VCaP (cell line): Measurements from ENCODE around the gene TSEN2.

Experiments
- H3K27ac ChIP-seq: fragments of 450-650 bp; 2 replicates; pipeline ENCODE4 v1.5.1; 2017
- TF ChIP-seq, protein P1 (sequence below): fragments of 450-650 bp; conservative IDR thresholded peaks from 2 replicates; pipeline ENCODE4 v1.5.1; 2017; ENCODE audit warnings: mild to moderate bottlenecking, moderate library complexity

Gene TSEN2

DNA sequence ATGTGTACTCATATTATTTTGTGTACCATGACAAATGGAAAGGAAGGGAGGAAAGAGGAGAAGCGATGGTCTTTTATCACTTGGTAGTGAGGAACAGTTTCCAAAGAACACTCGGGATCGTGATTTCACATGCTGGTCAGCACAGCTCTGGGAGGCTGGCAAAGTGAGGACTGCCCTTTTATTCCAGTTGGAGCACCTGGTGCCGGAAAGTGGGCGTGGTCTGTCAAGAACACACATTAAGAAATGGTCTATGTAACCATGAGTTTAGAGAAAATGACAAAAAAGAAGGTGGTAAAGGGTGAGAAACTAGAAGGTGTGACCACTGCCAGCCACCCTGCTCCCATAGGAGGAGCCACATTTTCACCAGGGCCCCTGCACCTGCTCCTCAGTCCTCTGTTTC lies 7.0 kb upstream of the TSEN2 start:
- no peak overlapping the region for H3K27ac ChIP-seq
- TF ChIP-seq, protein P1, sequence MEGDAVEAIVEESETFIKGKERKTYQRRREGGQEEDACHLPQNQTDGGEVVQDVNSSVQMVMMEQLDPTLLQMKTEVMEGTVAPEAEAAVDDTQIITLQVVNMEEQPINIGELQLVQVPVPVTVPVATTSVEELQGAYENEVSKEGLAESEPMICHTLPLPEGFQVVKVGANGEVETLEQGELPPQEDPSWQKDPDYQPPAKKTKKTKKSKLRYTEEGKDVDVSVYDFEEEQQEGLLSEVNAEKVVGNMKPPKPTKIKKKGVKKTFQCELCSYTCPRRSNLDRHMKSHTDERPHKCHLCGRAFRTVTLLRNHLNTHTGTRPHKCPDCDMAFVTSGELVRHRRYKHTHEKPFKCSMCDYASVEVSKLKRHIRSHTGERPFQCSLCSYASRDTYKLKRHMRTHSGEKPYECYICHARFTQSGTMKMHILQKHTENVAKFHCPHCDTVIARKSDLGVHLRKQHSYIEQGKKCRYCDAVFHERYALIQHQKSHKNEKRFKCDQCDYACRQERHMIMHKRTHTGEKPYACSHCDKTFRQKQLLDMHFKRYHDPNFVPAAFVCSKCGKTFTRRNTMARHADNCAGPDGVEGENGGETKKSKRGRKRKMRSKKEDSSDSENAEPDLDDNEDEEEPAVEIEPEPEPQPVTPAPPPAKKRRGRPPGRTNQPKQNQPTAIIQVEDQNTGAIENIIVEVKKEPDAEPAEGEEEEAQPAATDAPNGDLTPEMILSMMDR = no peak

DNA sequence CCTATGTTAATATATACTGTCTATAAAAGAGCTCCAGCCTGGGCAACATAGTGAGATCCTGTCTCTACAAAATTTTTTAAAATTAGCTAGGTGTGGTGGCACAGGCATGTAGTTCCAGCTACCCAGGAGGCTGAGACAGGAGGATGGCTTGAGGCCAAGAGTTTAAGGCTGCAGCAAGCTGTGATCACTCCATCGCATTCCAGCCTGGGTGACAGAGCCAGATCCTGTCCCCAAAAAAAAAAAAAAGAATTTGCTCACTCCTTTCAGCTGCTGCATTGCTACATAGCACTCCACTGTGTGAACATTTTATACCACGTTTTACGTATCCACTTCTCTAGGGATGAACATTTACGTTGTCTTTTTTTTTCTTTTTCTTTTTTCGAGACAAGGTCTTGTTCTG lies 6.0 kb upstream of the TSEN2 start:
- H3K27ac ChIP-seq = no peak overlapping the region
- TF ChIP-seq, protein P1 = no peak

DNA sequence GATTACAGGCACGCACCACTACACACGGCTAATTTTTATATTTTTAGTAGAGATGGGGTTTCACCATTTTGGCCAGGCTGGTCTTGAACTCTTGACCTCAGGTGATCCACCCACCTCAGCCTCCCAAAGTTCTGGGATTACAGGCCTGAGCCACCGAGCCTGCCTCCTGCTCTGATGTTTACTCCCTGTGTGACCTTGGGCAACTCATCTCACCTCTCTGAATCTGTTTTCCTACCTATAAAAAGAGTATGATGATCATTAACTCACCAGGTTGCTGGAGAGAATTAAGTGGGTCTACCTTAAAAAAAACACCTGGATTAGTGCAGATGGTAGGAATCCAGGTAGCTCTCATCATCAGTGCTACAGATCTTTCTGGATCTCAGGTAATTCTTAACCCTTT lies 5.1 kb upstream of the TSEN2 start:
- H3K27ac ChIP-seq = peak overlapping the region; percentile 48

DNA sequence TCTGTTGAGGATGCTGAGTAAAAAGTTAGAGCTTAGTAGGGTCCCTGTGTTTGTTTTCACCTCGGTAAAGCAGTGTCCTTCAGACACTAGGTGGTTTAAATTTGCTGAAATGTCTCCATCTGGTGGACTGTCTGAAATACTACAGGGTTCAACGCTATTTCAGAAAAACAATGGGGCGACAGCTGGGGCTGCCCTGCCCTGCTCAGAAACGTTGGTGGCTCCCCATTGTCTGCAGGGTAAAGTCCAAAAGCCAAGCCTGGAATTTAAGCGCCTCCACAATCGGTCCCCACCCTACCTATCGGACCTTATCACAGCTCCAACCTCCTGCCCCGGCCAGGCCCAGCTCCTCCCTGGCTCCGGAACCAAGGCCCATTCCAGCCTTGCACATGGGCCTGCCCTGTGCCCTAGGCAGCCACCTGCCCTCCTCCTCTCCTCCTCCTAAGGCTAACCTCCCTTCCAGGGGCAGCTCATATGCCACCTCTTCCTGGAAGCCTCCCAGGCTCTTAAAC lies 4.3 kb upstream of the TSEN2 start:
- H3K27ac ChIP-seq = peak overlapping the region; percentile 48
- TF ChIP-seq, protein P1 = peak; percentile 82

DNA sequence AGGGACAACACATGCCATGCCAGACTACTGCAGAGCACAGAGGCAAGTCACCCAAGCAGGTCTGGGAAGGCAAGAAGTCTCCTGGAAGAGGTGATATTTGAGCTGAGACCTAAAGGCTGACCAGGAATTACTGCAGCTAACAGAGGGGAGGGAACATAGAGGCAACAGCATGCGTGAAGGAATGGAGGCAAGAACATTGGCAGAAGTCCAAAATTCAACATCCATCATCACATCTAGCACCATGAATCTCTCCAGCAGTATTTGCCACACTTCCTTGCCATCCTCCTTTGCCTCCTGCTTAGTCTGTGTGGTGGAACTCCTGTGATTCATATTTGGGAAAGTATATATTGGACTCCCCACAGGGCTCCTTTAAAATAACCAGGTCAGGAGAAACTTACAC lies 870 bp upstream of the TSEN2 start:
- H3K27ac ChIP-seq = peak overlapping the region; percentile 91
- TF ChIP-seq, protein P1 = no peak

DNA sequence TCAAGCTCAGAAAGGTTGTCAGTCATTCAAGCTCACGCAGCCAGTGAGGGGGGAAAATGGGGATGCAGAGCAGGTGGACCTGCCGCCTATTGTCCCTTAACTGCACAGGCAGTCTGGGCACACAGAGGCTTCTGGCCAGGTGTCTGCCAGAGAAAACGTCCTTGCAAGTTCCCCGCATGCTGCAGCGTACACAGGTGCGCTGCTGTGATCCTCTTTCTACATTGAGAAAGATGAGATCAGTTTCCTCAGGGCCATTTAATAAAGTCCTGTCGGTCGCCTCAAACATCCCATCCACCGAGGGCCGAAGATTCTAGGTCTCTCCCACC lies 445 bp upstream of the TSEN2 start:
- TF ChIP-seq, protein P1 = no peak
- H3K27ac ChIP-seq = peak overlapping the region; percentile 91

DNA sequence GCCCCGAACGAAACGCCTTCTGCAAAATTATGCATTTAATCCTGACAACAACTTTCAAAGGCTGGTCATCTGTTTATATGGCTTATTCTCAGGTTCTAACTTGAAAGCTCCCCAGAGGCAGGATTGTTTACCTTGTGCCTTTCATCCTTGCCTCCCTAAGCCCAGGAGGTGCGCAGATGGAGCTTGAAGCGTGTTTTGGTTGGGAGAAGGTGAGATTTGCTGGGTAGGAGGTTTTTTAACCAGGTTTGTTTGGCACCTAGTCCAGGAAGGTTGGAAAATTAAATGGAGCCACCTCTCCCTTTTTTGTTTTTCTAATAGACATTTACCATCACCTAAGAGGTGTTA lies 675 bp downstream of the TSEN2 start:
- H3K27ac ChIP-seq = peak overlapping the region; percentile 91
- TF ChIP-seq, protein P1 = no peak

DNA sequence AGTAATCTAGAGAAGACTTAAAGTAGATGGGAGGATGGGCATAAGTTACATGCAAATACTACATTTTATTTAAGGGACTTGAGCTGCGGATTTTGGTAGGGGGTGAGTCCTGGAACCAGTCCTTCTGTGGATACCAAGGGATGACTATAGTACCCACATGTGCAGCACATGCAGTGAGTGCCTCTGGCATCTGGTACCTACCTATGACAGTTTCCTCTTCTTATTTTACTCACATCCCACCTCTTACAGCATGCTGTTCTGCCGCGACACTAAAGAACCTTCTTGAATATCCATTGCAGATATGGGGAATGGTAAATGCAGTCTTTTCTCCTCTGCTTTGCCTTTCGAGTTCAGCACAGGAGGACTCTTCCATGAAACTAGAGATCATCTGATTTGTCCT lies 1.7 kb downstream of the TSEN2 start:
- no peak overlapping the region for H3K27ac ChIP-seq
- TF ChIP-seq, protein P1 = no peak
